Cortex of kidney (tissue), 1 donor: ENCODE results near the gene BCL7B.
A peak's percentile ranks its signal among the peaks of the same experiment; 100 is the strongest.
"Not testable (repeated sequence)": the region's sequence is repeated elsewhere in the genome, so short reads cannot be mapped to it uniquely, and the experiment has no call there.

Source experiments
- DNase-seq: peaks from one replicate; lab custom pipeline; 2025; lab: John Stamatoyannopoulos, UW

The BCL7B gene

DNA sequence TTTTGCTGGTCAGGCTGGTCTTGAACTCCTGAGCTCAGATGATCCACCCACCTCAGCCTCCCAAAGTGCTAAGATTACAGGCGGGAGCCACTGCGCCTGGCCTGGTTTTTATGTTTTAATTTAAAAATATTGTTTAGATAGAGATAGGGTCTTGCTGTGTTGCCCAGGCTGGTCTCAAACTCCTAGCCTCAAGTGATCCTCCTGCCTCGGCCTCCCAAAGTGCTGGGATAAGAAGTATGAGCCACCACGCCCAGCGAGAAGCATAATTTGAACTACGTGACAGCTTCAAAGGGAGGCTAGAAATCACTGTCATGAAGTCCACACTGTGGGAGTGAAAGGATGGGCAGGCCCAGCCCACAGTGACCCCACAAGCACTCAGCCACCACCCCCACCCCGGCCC is 21.6 kb downstream of the BCL7B start:
- not testable (repeated sequence) for DNase-seq

DNA sequence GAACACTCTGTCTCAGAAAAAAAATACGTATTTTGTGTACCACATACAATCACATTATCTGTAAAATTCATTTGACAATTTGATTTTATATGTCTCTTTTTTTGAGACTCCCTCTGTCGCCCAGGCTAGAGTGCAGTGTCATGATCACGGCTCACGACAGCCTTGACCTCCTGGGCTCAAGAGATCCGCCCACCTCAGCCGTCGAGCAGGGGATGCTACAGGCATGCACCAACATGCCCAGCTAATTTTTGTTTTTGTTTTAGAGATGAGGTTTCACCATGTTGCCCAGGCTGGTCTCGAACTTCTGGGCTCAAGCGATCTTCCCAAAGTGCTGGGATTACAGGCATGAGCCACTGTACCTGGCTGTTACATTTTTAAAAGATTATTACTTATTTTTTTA is 23.7 kb downstream of the BCL7B start:
- DNase-seq, result no peak

DNA sequence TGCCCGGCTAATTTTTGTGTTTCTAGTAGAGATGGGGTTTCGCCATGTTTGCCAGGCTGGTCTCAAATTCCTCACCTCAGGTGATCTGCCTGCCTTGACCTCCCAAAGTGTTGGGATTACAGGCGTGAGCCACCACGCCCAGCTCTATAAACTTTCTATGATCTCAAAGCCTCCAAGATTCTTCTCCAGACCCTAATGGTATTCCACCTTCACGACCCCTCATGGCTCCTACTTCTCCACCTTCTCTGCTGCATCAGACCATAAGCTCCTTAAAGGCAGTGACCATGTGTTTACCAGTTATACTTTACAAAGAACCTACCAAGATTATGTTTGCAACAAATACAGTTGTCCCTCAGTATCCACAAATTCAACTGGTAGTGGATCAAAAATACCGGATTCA is 25.3 kb downstream of the BCL7B start:
- no peak for DNase-seq

DNA sequence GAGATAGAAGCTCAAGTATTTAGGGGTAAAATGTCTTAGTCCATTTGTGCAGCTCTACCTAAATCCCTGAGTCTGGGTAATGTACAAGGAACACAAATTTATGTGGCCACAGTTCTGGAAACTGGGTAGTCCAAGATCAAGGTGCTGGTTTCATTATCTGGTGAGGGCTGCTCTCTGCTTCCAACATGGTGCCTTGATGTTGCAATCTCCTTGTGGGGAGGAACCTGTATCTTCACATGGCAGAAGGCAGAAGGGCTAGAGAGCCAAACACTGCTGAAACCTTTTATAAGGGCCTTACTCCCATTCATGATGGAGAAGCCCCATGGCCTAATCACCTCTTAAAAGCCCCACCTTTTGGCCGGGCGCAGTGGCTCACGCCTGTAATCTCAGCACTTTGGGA is 26.7 kb downstream of the BCL7B start:
- no peak for DNase-seq

DNA sequence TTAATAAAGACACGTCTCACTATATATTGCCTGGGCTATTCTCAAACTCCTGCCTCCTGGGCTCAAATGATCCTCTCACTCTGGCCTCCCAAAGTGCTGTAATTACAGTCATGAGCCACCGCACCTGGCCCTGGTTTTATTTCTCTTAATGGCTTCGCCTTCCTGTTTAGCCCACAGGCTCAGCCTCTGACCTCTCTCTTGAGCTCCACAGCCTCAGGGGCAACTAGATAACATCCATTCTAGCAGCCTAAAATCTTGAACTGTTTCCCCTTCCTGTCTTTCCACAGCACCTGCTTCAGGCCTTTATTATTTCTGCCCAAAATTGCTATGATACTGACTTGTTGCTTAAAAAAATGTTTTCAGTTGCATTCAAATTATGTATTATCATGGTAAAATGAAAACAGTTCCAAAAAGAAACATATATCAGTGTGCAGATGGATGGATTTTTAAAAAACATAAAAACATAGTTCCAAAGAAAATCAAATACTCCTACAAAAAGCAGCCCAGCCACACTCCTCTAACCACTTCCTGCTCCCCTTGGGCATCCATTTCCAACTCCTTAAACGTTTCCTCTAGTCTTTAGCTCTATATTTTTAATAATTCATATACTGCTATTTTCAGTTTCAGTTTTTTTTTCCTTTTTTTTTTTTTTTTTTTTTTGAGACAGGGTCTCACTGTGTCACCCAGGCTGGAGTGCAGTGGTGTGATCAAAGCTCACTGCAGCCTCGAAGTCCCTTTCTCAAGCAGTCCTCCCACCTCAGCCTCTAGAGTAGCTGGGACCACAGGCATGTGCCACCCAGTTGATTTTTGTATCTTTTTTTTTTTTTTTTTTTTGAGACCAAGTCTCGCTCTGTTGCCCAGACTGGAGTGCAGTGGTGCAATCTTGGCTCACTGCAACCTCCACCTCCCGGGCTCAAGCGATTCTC is 30.3 kb downstream of the BCL7B start:
- DNase-seq, result no peak

DNA sequence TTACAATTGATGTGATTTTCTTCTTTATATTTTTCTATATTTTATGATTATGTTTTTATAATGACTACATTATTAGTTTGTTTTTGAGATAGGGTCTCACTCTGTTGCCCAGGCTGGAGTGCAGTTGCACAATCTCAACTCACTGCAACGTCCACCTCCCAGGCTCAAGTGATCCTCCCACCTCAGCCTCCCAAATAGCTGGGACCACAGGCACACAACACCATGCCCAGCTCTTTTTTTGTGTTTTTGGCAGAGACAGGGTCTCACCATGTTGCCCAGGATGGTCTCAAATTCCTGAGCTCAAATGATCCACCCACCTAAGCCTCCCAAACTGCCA is 31.4 kb downstream of the BCL7B start:
- DNase-seq, result not testable (repeated sequence)

DNA sequence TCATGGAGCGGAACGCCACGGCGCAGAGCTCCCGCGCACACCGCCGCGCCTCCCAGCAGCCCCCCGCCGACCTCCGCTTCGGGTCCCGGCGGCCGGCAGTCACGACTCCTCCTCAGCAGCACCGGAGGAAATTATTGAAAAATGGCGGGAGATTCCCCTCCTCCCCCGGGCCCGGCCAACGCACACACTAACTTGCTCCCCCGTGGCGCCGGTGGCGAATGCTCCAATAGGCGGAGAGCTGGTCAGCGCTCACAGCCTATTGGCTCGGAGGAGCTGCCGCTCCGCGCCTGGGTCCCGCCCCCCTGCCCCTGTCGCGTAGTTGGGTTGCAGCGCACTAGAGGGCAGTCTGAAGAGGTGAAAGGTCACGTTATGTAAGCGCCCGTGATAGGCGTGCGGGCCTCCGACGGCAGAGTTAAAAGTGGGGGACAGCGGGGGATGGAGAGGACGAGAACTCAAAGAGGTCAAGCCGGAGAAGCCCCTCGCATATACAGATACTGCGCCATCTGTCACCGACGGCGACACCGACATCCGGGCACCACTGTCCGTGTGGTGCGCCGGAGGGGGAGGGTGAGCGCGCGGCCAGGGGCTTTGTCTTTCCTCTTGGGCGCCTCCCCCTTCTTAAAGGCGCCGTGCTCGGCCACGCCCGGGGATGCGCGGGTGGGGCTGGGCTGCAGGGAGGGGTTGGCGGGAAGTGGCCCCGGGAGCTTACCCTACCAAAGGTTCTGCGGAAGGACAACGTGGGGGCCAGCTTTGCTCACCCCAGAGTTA is 35.2 kb downstream of the BCL7B start, which contains the start of gene BAZ1B:
TSS of gene BAZ1B (minus strand) at position 189 of the 768 bp plus-strand sequence. CDS start 360 bp downstream, outside the sequence.
- DNase-seq, result peak; percentile 90

DNA sequence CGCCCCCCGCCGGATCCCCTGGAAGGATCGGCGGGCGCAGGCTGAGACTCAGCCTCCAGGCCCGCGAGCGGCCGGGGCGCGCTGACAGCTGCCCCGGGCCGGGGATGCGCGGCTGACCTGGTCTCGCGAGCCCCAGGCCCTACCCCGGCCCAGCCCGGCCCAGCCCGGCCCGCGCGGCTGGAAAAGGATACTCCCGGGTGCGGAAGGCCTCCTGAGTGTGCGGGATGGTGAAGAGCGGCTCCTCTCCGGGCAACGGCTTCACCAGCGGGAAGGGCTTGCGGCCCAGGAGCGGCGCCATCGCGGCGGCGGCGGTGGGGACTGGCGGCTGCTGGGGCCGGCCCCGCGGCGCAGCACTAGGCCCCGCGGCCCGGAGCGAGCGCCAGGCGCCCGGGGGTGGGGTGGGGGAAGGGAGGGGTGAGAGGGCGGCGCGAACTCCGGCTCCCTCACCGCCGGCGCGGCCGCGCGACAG is 35.8 kb downstream of the BCL7B start:
- DNase-seq, result no peak

DNA sequence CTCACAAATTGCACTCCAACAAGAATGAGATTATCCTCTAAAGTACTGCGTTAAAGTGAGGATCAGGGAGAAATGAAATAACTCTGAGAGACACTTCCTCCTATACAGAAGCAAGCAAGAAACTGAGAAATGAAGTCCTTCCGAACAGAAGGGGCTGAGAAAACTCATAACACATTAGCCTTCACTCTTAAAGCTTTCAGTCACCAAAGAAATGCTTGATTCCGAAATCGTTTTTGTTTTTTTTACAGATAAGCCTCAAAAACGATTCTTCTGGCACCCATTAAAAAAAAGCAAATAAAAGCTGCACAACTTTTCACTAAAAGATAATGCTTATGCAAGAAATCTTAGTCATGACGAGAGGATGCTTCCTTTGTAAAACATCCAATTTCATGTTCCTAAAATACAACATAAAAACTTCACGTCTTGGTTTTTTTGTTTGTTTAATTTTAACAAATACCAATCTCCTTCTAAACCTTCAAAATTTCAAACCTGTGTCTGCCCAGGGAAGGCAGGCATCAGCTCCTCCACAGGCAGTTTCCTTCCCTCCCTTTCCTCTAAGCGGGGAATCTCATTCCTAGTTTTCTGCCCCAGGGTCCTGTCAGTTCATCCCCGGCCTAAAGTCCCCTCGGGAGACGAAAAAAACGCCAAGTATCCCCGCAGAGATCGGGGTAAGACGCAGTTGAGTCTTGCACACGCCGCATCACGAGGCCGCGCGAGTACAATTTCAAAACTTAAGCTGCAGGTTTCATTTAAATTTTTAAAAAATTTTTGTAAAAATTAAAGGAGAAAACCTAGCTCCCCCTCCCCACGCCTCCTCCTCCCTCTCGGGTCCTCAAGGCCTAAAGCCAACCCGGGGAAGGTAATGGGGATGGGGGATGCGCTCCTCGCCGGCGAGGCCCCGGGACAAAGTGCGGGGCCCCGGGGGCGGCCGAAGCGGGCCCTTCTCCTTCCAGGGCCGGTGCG is 36.5 kb downstream of the BCL7B start:
- DNase-seq, result no peak

DNA sequence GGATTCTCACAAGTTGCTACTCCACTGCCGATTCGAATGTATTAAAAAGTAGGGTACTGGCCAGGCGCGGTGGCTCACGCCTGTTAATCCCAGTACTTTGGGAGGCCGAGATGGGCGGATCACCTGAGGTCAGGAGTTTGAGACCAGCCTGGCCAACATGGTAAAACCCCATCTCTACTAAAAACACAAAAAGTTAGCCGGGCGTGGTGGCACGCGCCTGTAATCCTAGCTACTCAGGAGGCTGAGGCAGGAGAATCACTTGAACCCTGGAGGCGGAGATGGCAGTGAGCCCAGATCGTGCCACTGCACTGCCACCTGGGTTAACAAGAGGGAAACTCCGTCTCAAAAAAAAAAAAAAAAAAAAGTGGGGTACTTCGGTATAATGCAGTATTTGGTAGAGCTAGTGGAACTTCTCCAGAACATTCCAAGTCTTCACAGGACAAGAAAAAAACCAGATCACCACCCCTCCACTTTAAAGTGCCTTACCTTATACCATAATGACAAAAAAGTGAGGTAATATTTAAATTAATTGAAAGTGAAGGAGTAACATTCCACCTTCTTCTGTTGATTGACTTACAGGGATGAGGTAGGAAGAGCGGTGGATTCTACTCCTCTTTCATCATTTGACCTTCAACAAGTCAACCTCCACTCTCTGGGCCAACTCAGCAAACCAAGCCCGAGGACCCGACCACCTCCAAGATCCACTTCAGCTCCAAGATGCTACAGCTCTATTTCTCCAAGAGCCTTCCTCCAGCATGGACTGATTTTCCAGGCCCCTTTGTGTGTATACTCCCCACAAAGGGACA is 37.4 kb downstream of the BCL7B start:
- DNase-seq, result no peak

DNA sequence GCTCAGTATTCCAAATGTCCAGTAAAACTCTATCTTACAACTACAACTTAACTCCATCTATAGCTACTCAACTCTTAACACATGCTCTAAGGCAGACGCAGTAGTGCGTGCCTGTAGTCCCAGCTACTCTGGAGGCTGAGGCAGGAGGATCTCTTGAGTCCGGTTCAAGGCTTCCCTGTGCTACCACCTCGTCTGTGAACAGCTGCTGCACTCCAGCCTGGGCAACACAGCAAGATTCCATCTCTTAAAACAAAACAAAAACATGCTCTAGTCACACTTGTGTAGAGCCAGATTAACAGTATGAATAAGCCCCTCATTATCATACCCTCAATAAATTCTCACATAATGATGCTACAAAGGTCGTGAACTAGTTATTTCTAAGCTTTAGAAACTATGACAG is 39.0 kb downstream of the BCL7B start:
- no peak for DNase-seq

DNA sequence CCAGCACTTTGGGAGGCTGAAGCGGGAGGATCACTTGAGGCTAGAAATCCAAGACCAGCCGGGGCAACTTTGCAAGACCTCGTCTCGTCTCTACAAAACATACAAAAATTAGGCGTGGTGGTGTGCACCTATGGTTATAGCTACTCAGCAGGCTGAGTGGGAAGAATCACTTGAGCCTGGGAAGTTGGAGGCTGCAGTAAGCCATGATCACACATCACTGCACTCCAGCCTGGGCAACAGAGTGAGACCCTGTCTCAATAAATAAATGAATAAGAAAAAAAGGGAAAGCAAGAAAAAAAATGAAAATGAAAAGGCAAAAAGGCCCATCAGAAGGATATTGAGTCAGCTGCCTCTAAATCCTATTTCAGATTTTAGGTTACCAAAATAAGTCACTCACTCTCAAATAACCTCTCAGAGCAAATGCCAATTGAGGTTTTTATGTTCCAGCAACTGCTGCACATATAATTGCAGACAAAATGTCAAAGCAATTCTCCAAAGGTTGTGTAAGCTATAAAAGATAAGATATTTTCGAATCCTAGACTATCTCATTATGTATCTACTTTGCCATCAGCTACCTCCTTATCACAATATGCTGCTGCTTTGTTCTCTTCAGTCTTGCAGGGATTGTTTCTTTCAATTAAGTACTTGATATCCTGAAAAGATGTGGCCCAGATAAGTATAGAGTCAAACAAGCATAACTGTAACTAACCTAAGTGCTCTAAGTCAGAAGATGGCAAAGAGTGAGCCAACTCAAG is 40.1 kb downstream of the BCL7B start:
- DNase-seq, result no peak

DNA sequence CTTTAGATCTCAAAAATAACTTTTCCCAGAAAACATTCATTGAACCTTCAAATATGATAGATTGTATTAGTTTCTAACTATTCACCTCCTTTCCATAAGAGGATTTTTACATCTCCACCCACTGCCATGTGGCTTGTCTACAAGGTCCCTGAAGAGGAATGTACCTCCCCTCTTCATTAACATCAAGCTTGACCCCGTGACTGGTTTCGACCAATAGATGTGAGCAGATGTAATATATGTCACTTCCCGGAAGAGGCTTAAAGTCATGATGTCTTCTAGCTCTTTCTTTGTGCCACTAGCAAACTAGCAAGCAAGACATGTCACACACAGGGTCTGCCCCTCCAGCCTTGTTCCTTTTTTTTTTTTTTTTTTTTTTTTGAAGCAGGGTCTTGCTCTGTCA is 42.3 kb downstream of the BCL7B start:
- DNase-seq, result no peak

DNA sequence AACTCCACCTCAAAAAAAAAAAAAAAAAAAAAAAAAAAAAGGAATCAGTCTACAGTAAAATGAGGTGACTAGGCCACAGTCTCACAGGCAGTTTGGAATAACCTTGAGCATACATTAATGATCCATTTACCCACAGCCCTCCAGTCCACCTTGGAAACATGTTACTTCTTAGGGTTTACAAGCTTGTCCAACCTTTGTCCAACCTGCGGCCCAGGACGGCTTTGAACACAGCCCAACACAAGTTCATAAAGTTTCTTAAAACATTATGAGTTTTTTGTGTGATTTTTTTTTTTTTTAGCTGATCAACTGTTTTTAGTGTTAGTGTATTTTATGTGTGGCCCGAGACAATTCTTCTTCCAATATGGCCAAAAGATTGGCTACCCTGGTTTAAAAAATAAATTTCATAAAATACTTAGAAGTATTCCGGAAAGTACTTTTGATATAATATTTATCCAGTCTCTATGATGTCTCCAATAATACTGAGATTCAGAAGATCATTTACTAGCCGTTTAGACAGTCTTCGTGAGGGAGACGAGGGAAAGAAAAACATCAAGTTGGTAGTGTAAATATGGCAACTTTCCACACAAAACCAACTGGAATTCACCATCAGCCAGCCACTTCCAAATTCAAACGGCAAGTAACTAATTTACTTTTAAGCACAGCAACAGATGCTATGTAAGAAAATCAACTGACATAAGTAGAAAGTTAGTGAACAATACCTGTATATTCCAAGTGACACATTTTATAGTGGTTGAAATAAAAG is 45.3 kb downstream of the BCL7B start:
- no peak for DNase-seq

DNA sequence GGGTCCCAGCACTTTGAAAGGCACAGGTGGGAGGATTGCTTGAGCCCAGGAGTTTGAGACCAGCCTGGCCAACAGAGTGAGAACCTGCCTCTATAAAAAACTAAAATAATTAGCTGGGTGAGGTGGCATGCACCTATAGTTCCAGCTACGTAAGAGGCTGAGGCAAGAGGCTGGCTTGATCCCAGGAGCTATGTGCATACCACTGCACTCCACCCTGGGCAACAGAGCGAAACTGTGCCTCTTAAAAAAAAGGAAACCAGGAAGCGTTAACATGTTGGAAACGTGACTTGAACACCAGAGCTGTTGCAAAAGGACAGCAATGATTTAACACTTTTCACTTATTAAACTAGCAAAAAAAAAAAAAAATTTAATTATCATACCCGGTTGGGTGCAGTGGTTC is 48.0 kb downstream of the BCL7B start:
- DNase-seq, result no peak

DNA sequence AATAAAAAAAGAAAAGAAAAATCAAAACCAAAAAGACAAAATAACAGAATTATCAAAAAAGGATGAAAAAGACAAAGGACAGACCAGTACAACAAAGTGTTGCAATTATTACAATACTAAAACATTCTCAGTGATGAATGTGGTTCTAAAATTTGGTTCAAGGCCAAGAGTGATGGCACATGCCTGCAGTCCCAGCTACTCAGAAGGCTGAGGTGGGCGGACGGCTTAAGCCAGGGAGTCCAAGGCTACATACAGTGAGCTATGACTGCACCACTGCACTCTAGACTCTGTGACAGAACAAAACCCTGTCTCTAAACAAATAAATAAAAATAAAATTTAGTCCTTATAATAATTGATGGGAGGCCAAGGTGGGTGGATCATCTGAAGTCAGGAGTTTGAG is 49.9 kb downstream of the BCL7B start:
- DNase-seq, result no peak

DNA sequence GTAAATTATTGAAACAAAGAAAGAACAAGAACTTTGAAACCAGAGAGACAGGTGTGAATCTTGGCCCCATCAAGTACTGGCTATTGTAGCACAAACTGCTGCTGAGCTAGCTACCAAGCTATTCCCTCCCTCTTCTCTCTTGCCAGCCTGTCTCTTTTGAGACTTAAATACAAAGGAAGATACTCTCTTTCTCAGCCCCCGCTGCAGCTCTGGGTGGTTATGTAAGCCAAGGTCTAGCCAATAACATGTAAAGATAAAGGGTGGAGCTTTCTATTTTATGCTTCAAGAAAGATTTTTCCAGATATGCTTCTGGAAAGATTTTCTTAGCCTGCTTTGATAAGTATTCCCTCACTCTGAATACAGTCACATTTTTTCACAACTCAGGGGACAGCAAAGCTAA is 52.6 kb downstream of the BCL7B start:
- no peak for DNase-seq

DNA sequence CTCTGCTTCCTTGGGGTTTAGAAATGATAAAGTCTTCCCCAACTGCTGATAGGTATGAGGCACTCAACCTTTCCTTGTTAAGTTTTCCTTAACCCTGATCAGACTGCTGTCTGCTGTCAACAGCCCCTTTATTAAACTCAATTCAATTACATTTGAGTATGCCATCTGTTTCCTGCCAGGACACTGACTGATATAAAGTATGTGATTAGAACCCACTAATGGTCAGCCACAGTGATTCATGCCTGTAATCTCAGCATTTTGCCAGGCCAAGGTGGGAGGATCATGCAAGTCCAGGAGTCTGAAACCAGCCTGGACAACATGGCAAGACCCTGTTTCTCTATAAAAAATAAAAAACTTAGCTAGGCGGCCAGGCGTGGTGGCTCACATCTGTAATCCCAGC is 53.5 kb downstream of the BCL7B start:
- DNase-seq, result no peak

DNA sequence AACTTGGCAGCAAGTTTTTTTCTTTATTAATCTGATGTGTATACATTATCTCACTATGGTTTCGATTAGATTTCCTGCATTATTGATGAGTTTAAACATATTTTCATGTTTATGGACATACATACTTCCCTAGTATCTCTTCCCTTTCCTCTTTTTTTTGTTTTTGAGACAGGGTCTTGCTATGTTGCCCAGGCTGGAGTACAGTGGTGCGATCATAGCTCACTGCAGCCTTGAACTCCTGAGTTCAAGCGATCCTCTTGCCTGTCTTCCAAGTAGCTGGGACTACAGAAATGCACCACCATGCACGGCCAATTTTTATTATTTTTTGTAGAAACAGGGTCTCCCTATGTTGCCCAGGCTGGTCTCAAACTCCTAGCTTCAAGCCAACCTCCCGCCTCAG is 54.3 kb downstream of the BCL7B start:
- no peak for DNase-seq

DNA sequence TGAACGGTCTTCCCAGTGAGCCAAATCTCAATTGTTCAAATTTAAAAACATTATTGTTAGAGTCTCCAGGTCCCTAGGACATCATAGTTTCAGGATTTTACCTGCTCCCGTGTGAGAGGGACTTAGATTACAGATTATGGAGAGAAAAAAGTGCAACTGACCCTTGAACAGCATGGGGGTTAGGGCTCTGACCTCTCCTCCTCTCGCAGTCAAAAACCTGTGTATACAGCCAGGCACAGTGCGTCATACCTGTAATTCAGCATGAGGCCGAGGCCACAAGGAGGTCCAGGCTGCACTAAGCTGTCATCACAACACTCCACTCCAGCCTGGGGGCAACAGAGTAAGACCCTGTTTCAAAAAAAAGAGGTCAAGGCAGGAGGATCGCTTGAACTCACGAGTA is 60.9 kb downstream of the BCL7B start:
- DNase-seq, result no peak
